HG02981 (cell line): Measurements from ENCODE around the gene ARPC5.
"Not testable (repeated sequence)": the region's sequence is repeated elsewhere in the genome, so short reads cannot be mapped to it uniquely, and the experiment has no call there.

Experiments
- ATAC-seq: cut with Tn5 transposase; IDR thresholded peaks from one replicate; pipeline ENCODE4 v1.9.1; 2021; ENCODE audit warnings: mild to moderate bottlenecking, moderate library complexity; ENCODE audit not compliant: unreplicated experiment

The ARPC5 gene

GRCh38 chr1:183612975-183613374, 22.6 kb downstream of the ARPC5 start:
- ATAC-seq = not testable (repeated sequence)

GRCh38 chr1:183612407-183612806, 23.2 kb downstream of the ARPC5 start:
- no peak for ATAC-seq

DNA sequence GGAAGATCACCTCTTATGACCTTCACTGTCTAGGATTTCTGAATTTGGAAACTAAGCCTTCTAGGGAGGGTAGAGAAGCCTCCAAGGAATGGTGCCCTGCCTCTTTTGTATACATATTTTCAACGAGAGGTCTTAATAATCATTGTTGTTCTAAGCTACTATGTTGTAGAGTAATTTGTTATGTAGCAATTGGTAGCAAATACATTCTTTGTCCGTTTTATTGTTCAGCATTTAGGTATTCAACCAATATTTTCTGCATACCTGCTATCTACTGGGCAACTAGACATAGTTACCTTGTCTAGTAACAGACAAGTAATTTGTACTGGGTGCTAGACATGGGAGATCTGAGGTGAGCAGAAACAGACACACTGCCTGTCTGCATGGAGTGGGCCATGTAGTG, 24.6 kb downstream of the ARPC5 start:
- no peak for ATAC-seq

GRCh38 chr1:183609759-183610452, 25.7 kb downstream of the ARPC5 start:
- ATAC-seq = no peak

DNA sequence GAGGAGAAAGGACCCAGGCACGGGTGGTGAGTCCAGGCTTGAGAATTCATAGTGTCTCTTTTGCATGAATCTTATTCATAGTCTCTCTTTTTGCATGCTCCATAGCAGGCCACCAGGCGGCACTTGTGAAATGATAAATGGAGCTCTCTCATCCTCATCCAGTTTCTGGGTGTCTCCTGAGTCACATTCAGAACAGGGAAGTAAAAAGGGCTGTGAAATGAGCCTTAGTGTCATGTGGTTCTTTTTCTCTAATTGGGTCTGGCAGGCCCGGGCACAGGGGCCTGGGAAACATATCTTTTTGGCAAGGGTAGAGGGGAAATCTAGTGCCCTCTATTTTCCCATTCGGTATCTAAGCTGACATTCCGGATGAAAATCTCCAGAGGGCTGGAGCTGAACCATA, 26.3 kb downstream of the ARPC5 start:
- peak; percentile 51 for ATAC-seq

- ATAC-seq = peak; percentile 35
Measured at GRCh38 chr1:183607322-183607980, 28.1 kb downstream of the ARPC5 start.

- ATAC-seq = no peak
Measured at GRCh38 chr1:183605904-183606303, 29.7 kb downstream of the ARPC5 start.

GRCh38 chr1:183604815-183605214, 30.8 kb downstream of the ARPC5 start:
- no peak for ATAC-seq

GRCh38 chr1:183604038-183604808, 31.4 kb downstream of the ARPC5 start:
- peak; percentile 29 for ATAC-seq

DNA sequence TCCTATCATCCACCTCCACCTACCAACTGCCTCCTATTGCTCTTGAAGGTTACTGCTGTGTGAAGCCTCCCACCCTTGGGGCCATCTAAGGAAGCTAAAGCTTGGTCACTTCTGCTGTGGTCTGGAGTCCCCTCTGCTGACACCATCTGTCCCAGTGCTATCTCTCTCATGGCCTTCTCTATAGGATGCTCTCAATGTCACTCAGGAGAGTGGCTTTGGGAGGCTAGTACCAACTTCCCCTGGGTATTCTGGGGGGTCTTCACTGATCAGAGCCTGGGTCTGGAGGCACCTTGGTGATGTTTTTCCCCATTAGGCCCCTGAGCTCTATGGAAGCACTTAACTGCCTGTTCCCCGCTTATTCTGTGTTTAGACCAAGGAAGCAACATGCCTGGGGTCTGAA, 33.1 kb downstream of the ARPC5 start:
- no peak for ATAC-seq

- no peak for ATAC-seq
Measured at GRCh38 chr1:183600634-183601033, 34.9 kb downstream of the ARPC5 start.

- no peak for ATAC-seq
Measured at GRCh38 chr1:183600136-183600535, 35.4 kb downstream of the ARPC5 start.

DNA sequence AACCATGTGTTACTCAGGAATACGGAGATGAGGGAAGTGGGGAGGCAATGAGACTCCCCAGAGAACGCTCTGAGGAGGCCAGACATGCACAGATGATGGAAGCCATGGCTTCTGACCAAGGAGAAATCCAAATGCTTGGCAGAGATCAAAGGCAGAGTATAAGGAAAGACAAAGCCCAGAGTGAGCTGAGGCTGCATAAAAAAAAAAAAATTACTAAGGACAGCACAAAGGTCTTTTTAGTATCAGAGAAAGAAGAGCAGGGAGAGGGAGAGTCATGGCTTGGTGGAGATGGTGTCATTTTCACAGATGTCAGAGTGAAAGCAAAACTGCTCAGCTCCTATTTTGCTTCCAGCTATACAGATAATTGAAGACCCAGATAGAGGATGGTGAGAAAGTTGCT, 37.2 kb downstream of the ARPC5 start:
- ATAC-seq = no peak

- ATAC-seq = no peak
Measured at GRCh38 chr1:183597656-183598347, 37.8 kb downstream of the ARPC5 start.

GRCh38 chr1:183596500-183596899, 39.1 kb downstream of the ARPC5 start:
- ATAC-seq = no peak

DNA sequence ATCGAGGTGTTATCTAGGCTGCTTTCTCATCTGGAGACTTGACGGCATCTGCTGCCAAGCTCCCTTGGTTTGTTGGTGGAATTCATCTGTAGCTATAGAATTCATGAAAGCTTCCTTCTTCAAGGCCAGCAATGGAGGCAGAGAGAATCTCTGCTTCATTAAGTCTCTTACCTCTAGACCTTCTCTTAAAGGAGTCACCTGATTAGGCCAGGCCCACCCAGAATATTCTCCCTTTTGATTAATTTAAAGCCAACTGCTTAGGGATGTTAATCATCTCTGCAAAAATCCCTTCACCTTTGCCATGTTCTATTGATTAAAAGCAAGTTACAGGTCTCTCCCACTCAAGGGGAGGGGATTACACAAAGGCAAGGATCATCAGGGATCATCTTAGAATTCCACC, 40.0 kb downstream of the ARPC5 start:
- ATAC-seq = no peak

GRCh38 chr1:183593356-183593755, 42.2 kb downstream of the ARPC5 start:
- peak; percentile 52 for ATAC-seq

- ATAC-seq = no peak
Measured at GRCh38 chr1:183592733-183593132, 42.9 kb downstream of the ARPC5 start.

GRCh38 chr1:183590244-183591191, 45.1 kb downstream of the ARPC5 start, which contains the start of gene NCF2:
TSS of gene NCF2 (minus strand) at chr1:183590459. CDS start at chr1:183590329, 130 bp downstream.
- ATAC-seq = peak; percentile 75

GRCh38 chr1:183589874-183590243, 45.7 kb downstream of the ARPC5 start:
- no peak for ATAC-seq
